GM12801 (cell line): ENCODE data around the gene SLC16A3.

ENCODE experiments used
- CTCF ChIP-seq: IDR thresholded peaks from one replicate; pipeline ENCODE4 v1.5.1; 2011; ENCODE audit warnings: control low read depth; ENCODE audit not compliant: insufficient read length; ENCODE audit errors: extremely low read depth

The SLC16A3 gene

GRCh38 chr17:82223517-82223916 is 5.3 kb upstream of the SLC16A3 start:
- TF ChIP-seq CTCF = no peak

GRCh38 chr17:82224666-82225065 is 4.2 kb upstream of the SLC16A3 start:
- TF ChIP-seq CTCF = no peak

- TF ChIP-seq CTCF = no peak
These were observed 3.3 kb upstream of the SLC16A3 start for GRCh38 chr17:82225368-82226029.

- no peak for TF ChIP-seq CTCF
These were observed 2.6 kb upstream of the SLC16A3 start for GRCh38 chr17:82226146-82226808.

- no peak for TF ChIP-seq CTCF
These were observed 1.8 kb upstream of the SLC16A3 start for GRCh38 chr17:82226809-82227628.

- TF ChIP-seq CTCF = no peak
These were observed 1.1 kb upstream of the SLC16A3 start for GRCh38 chr17:82227629-82228277.

- TF ChIP-seq CTCF = no peak
These were observed 482 bp upstream of the SLC16A3 start for GRCh38 chr17:82228278-82228841.
